K562 (cell line): ENCODE data around the gene SOBP. TPM values are rescaled to one million over a fixed set of nuclear protein-coding genes. Genes with fewer than 3 reads are reported as not detected.
A peak's percentile ranks its signal among the peaks of the same experiment; 100 is the strongest.

Experiments used
- ATAC-seq: fragments of 200-7000 bp; cut with Tn5 transposase; 3 replicates; pipeline ENCODE4 v1.9.1; 2020; ENCODE audit warnings: moderate library complexity
- BruUV-seq: library from RNA; stranded (reverse); fragments of 400-500 nt; replicated peaks from 2 replicates; lab custom pipeline; 2021; lab: Mats Ljungman, UMichigan
- CTCF ChIA-PET: fragments of 300-600 bp; formaldehyde crosslinking; extraction: SDS; loops from one replicate; lab custom pipeline; 2021; ENCODE audit warnings: low intra/inter-chr PET ratio; lab: Yijun Ruan, JAX
- POLR2A ChIA-PET: fragments of 300-600, 350-650 bp; sonication (Branson Sonifier 250); formaldehyde crosslinking; extraction: SDS; loops from one replicate; lab custom pipeline; 2021; ENCODE audit warnings: antibody characterized with exemption, inconsistent platforms; lab: Yijun Ruan, JAX
- DNase-seq, 4 experiments: peaks; one replicate each; pipeline versions ENCODE4 v3.0.0 to v3.0.0-alpha.2; 2011 to 2018; ENCODE audit warnings: low spot score in 3 of 4, mixed read lengths in 3 of 4; ENCODE audit errors: extremely low read depth in 1 of 4
- FAIRE-seq: peaks from 2 replicates; lab custom pipeline; 2011; peaks lifted over from hg19 to GRCh38; lab: Jason Lieb, UNC
- H2AFZ ChIP-seq: 2 replicates; pipeline ENCODE4 v1.6.0; 2011; ENCODE audit warnings: low read depth, low read length, control low read depth, inconsistent platforms
- H3K27ac ChIP-seq: fragments of 200-600 bp; 3 replicates; pipeline ENCODE4 v1.8.0; 2011; ENCODE audit warnings: low read depth, mild to moderate bottlenecking, control low read depth, inconsistent platforms, low read length, moderate library complexity, mixed read lengths; ENCODE audit errors: extremely low read depth
- H3K27me3 ChIP-seq, 2 experiments: fragments of 300-600 bp in 1 of 2; 2 replicates in 1 of 2; 3 replicates in 1 of 2; pipeline versions ENCODE4 v1.6.0 to v1.8.0; 2011; ENCODE audit warnings: inconsistent platforms in 2 of 2, low read length in 2 of 2, mild to moderate bottlenecking in 1 of 2, mixed read lengths in 1 of 2, moderate library complexity in 1 of 2; ENCODE audit not compliant: control insufficient read depth in 2 of 2, insufficient read depth in 2 of 2
- H3K36me3 ChIP-seq: fragments of 300-600 bp; 3 replicates; pipeline ENCODE4 v1.8.0; 2011; ENCODE audit warnings: mild to moderate bottlenecking, low read length, inconsistent platforms; ENCODE audit not compliant: control insufficient read depth, insufficient read depth
- H3K4me1 ChIP-seq, 2 experiments: fragments of 200-600 bp in 1 of 2; replicated peaks in 1 of 2; 2 replicates in 1 of 2; 3 replicates in 1 of 2; pipeline versions ENCODE4 v1.5.1 to v1.8.0; 2011; ENCODE audit warnings: inconsistent platforms in 2 of 2, low read length in 2 of 2, mild to moderate bottlenecking in 1 of 2, mixed read lengths in 1 of 2, moderate library complexity in 1 of 2; ENCODE audit not compliant: control insufficient read depth in 2 of 2, insufficient read depth in 2 of 2
- H3K4me2 ChIP-seq: 2 replicates; pipeline ENCODE4 v1.6.1; 2011; ENCODE audit warnings: low read length, control low read depth, inconsistent platforms, mixed read lengths; ENCODE audit not compliant: insufficient read depth
- H3K4me3 ChIP-seq: fragments of 200-600 bp; sonication (generic), shearing (Covaris generic); 2 replicates; pipeline ENCODE4 v1.5.1; 2016; ENCODE audit warnings: control low read depth, inconsistent platforms
- H3K79me2 ChIP-seq: fragments of 200-600 bp; 3 replicates; pipeline ENCODE4 v1.8.0; 2011; ENCODE audit warnings: low read length, inconsistent platforms; ENCODE audit not compliant: control insufficient read depth, insufficient read depth
- H3K9ac ChIP-seq, 2 experiments: 2 replicates each; pipeline versions ENCODE4 v1.6.0 to v1.6.1; 2011; ENCODE audit warnings: low read depth in 2 of 2, low read length in 2 of 2, control low read depth in 1 of 2, inconsistent platforms in 1 of 2, mild to moderate bottlenecking in 1 of 2, mixed read lengths in 1 of 2; ENCODE audit not compliant: insufficient read depth in 1 of 2
- H3K9me1 ChIP-seq: one replicate; pipeline ENCODE4 v1.6.0; 2011; ENCODE audit warnings: inconsistent platforms, mild to moderate bottlenecking, low read length, moderate library complexity; ENCODE audit not compliant: control insufficient read depth, insufficient read depth
- H3K9me3 ChIP-seq: replicated peaks from 2 replicates; pipeline ENCODE4 v1.5.1; 2011; ENCODE audit warnings: low read depth, low read length, inconsistent platforms; ENCODE audit not compliant: control insufficient read depth, insufficient read depth
- H4K20me1 ChIP-seq: replicated peaks from 2 replicates; pipeline ENCODE4 v1.6.1; 2011; ENCODE audit warnings: low read length, inconsistent platforms, mixed read lengths; ENCODE audit not compliant: control insufficient read depth, insufficient read depth
- DEAF1 ChIP-seq: fragments of 450-650 bp; formaldehyde crosslinking; IDR thresholded peaks from 2 replicates; pipeline ENCODE4 v1.4.0; 2020; ENCODE audit warnings: mild to moderate bottlenecking, moderate library complexity
- HMG20B ChIP-seq: fragments of 250-450 bp; sonication (Bioruptor Pico); IDR thresholded peaks from 2 replicates; pipeline ENCODE4 v1.5.0; 2021; ENCODE audit warnings: mild to moderate bottlenecking
- HNRNPK ChIP-seq: fragments of 200-400 bp; formaldehyde crosslinking; IDR thresholded peaks from one replicate; pipeline ENCODE4 v1.6.1; 2018; ENCODE audit warnings: mild to moderate bottlenecking, low read depth, low read length; ENCODE audit not compliant: poor library complexity, severe bottlenecking
- L3MBTL2 ChIP-seq: fragments of 450-650 bp; IDR thresholded peaks from 2 replicates; pipeline ENCODE4 v1.6.1; 2016; ENCODE audit warnings: mild to moderate bottlenecking, moderate library complexity
- MTA3 ChIP-seq: fragments of 450-650 bp; formaldehyde crosslinking; IDR thresholded peaks from 2 replicates; pipeline ENCODE4 v1.6.1; 2017; ENCODE audit warnings: mild to moderate bottlenecking, borderline replicate concordance
- NR2C2 ChIP-seq, 2 experiments: fragments of 200-800 bp in 1 of 2; sonication (Bioruptor generic) in 1 of 2; sonication (generic) in 1 of 2; formaldehyde crosslinking in 1 of 2; IDR thresholded peaks; 2 replicates each; pipeline versions ENCODE4 v1.6.1 to v1.8.0; 2016 to 2022; ENCODE audit warnings: mild to moderate bottlenecking in 1 of 2, missing compliant biosample characterization in 1 of 2, missing genetic modification characterization in 1 of 2, missing genetic modification reagents in 1 of 2
- SMAD3 ChIP-seq: fragments of 450-650 bp; formaldehyde crosslinking; conservative IDR thresholded peaks from 2 replicates; pipeline ENCODE4 v1.4.0; 2020; ENCODE audit warnings: mild to moderate bottlenecking
- THRA ChIP-seq: fragments of 450-650 bp; IDR thresholded peaks from 2 replicates; pipeline ENCODE4 v1.6.1; 2017; ENCODE audit warnings: mild to moderate bottlenecking, moderate library complexity
- U2AF2 ChIP-seq: fragments of 200-400 bp; formaldehyde crosslinking; optimal IDR thresholded peaks from 2 replicates; pipeline ENCODE3; 2017; ENCODE audit warnings: low read depth, mild to moderate bottlenecking, low read length
- ZFP36 ChIP-seq: fragments of 150-350 bp; IDR thresholded peaks from 2 replicates; pipeline ENCODE4 v1.6.1; 2018; ENCODE audit warnings: low read length, low read depth; ENCODE audit not compliant: partially characterized antibody
- ZKSCAN3 ChIP-seq: fragments of 250-450 bp; sonication (Bioruptor Pico); IDR thresholded peaks from 2 replicates; pipeline ENCODE4 v1.4.0; 2020
- ZNF184 ChIP-seq: sonication (generic); formaldehyde crosslinking; IDR thresholded peaks from 2 replicates; pipeline ENCODE4 v1.5.0; 2020; ENCODE audit warnings: missing genetic modification reagents
- ZNF197 ChIP-seq: fragments of 200-800 bp; sonication (Bioruptor generic); IDR thresholded peaks from 2 replicates; pipeline ENCODE4 v1.6.1; 2016; ENCODE audit warnings: low read depth, missing genetic modification characterization, missing compliant biosample characterization
- ZNF695 ChIP-seq: fragments of 450-650 bp; formaldehyde crosslinking; IDR thresholded peaks from 2 replicates; pipeline ENCODE4 v1.4.0; 2020; ENCODE audit warnings: mild to moderate bottlenecking, moderate library complexity
- ZNF707 ChIP-seq: fragments of 250-450 bp; sonication (Bioruptor Pico); conservative IDR thresholded peaks from 2 replicates; pipeline ENCODE4 v1.8.0; 2022; ENCODE audit warnings: inconsistent platforms, mild to moderate bottlenecking, moderate library complexity
- WGBS: fragments of 100-300 bp; shearing (Covaris generic); methylation state at CpG from one replicate; pipeline ENCODE4 v1.1.6; 2016; ENCODE audit warnings: low coverage, mixed read lengths; ENCODE audit not compliant: insufficient coverage; ENCODE audit errors: missing lambda C conversion rate; 5-methylcytosine and 5-hydroxymethylcytosine counted together
- in situ Hi-C: fragments of 300-500 bp; cut with MboI; formaldehyde crosslinking; loops from 4 replicates; pipeline ENCODE4 v1.15.0; 2018; ENCODE audit warnings: inconsistent platforms, mixed read lengths
- intact Hi-C: fragments of 100-400 bp; cut with micrococcal nuclease; formaldehyde crosslinking; loops from 2 replicates; pipeline ENCODE4 v1.14.2; 2022
- polyA plus RNA-seq, 8 experiments: library from polyadenylated mRNA; depleted of rRNA in 4 of 8; stranded (reverse) in 5 of 8; unstranded in 3 of 8; fragments of >200 nt; fragmentation: Nextera tagmentation in 2 of 8; fragmentation: Illumina TruSeq in 1 of 8; extraction: Ambion mirVana in 2 of 8; extraction: Trizol in 1 of 8; gene quantifications; 2 replicates each; pipeline versions ENCODE4 v1.2.1 to v1.2.3, GENCODE V29; 2011 to 2014; ENCODE audit warnings: inconsistent platforms in 1 of 8, missing spikeins in 1 of 8
- total RNA-seq, 7 experiments: library from RNA; depleted of rRNA in 6 of 7; stranded (reverse); fragments of >200 nt in 6 of 7; fragmentation: Illumina TruSeq in 2 of 7; extraction: Trizol in 2 of 7; gene quantifications; 2 replicates each; pipeline versions ENCODE4 v1.2.1 to v1.2.3, GENCODE V29; 2011 to 2021; ENCODE audit warnings: low replicate concordance in 1 of 7

Gene SOBP
- total and polyA plus RNA-seq, 9 of the 15 experiments (the other 6 are each of a cell fraction or from before 2014, with no cell fraction given) = 0.16 TPM; not detected in 8

DNA sequence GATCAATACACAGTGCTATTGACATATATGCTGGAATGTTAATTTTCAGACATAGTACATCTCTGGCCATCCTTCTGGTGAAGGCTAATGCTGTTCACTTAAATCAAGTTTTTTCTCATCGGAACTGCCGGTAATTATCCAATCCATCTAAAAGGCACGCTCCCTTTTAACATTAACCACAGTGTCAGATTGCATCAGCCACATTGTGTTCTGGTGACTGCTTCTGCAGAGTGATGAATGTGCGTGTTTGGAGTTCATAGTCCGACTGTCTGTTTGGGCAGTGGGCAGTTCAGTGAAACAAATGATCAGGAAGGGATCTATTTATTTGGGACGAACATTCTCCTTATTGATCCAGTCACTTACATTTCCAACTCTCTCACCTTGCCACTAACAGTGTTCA lies 49.5 kb downstream of the SOBP start (continued):
- TF ChIP-seq ZFP36 = peak; percentile 21
- no peak for TF ChIP-seq DEAF1 (CRISPR knock-in tag)
- no peak for TF ChIP-seq MTA3
- 0 out of 2 replicates have a peak, but pooled peaks have one; percentile 32 for TF ChIP-seq ZNF197
- no peak for TF ChIP-seq HMG20B (CRISPR knock-in tag)
- TF ChIP-seq ZKSCAN3 = no peak
- TF ChIP-seq L3MBTL2 = peak; percentile 78
- TF ChIP-seq ZNF695 (CRISPR knock-in tag) = no peak
- TF ChIP-seq U2AF2 = no peak

DNA sequence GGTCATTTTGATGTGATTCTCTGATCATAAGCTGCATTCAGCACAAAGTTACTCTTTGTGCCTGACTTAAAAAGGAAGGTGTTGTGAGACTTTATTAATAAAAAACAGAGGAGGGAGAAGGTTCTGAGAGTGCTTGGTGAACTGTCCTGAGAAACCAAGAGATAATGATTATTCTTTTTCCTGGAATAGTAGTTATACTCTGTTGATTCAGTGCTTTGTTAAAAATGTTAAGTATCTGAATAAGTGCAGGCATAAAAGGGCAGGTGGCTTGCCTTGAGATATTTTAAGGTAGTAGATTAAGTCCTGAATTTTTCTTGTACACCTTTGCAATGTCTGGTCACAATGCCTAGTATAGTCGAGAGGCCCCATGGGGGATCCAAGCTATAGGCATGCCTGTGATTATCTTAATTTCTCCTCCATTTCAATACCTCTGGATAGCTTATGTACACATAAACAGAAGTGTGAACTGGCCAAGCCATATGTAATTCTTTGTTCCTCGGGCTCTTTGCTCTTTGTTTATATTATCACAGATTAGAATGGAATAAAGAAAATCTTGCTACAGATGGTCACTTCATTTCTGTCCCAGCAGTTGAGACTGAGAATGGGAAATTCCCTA lies 50.0 kb downstream of the SOBP start:
- Histone ChIP-seq H2AFZ (no peak overlapping the region), H3K27ac (no peak overlapping the region), H3K36me3 (no peaks in the 10 kb centered on the region), H3K4me3 (no peak overlapping the region), H4K20me1 (no peaks in the 10 kb centered on the region), H3K9ac (no peak overlapping the region), H3K9me1 (no peaks in the 10 kb centered on the region), H3K27me3 (peaks cover 7 to 11% of the 10 kb centered on the region in 2 experiments; a peak in 4 of 5 replicates), H3K79me2 (no peaks in the 10 kb centered on the region), H3K9me3 (no peaks in the 10 kb centered on the region), H3K4me1 (peaks cover 0 to 10% of the 10 kb centered on the region in 2 experiments; a peak in 4 of 5 replicates), H3K4me2 (no peak overlapping the region)
- no peak for TF ChIP-seq THRA
- TF ChIP-seq NR2C2 (CRISPR knock-in tag; IDR thresholded peaks at IDR 0.05) = no peak
- no peak for TF ChIP-seq NR2C2 (tag; IDR thresholded peaks at IDR 0.05)
- TF ChIP-seq HNRNPK = no peak
- no peak for TF ChIP-seq ZNF184 (CRISPR knock-in tag)
- no peak for TF ChIP-seq SMAD3
- TF ChIP-seq ZNF707 = no peak
- DNase-seq (no peak), ATAC-seq (peak; percentile 25; the same call in 1 of the 3 replicates), FAIRE-seq (no peak)
- WGBS = 5% methylated on average over 2 of the region's 2 CpGs
- in situ Hi-C loops (no loop called here), intact Hi-C loops (no loop called here)
- BruUV-seq = no TSS peak
- ChIA-PET POLR2A (no interaction called here), CTCF (no interaction called here)
